ENCODE data around the gene PCF11.

PCF11 gene

DNA sequence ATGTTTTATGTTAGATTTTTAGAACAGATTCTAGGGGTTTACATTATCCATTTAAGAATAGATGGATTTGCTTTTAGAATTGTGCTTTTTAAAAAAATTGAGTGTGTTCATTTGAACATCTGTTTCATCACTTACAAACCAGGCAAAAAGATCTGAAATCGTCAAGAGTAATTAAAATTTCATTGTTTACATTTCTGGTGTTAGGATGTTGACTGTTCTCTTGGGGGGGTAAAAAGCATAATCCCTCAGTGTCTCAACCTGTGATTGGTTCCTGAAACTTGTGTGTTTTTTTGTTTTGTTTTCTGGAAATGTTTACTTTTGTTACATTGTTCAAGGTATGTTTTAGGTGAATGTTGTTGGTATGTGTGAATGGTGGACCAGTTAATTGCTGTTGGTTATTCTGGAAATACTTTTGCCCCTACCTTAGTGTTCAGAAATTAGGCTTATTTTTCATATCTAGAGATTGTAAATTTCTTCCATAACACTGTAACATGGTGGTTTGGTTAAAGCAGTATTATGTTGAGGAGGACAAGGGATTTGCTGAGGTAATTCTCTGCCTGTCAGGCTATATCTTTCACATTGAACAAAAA is 4.8 kb downstream of the PCF11 start:
- no peak for ATAC-seq
- Mint-ChIP-seq H3K36me3 (peaks cover 52% of the 10 kb centered on the region), H3K4me3 (peak overlapping the region; percentile 46), H3K4me1 (peaks cover 49% of the 10 kb centered on the region), H3K9me3 (no peaks in the 10 kb centered on the region), H3K27me3 (no peaks in the 10 kb centered on the region), H3K27ac (no peak overlapping the region)

DNA sequence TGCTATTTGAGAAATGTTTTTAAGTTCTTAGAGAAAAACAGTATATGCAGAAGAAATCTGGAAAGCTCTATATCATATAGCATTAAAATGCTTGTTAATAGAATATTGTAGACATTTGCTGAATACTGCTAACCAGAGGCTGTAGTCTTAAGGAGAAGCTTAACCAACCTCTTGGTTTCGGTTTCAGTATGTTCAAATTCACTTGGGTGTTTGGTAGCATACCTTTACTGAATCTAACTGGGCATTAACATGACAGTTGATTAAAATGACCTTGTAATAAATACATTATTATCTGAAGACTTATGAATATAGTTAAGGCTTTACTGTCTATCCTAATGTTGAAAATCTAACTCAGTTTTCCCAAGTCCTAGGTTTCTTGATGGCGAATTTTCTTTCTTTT is 5.4 kb downstream of the PCF11 start:
- peak; percentile 57 for ATAC-seq
- Mint-ChIP-seq H3K36me3 (peaks cover 49% of the 10 kb centered on the region), H3K4me3 (peak overlapping the region; percentile 51), H3K27me3 (no peaks in the 10 kb centered on the region), H3K4me1 (peaks cover 50% of the 10 kb centered on the region), H3K27ac (no peak overlapping the region), H3K9me3 (no peaks in the 10 kb centered on the region)

DNA sequence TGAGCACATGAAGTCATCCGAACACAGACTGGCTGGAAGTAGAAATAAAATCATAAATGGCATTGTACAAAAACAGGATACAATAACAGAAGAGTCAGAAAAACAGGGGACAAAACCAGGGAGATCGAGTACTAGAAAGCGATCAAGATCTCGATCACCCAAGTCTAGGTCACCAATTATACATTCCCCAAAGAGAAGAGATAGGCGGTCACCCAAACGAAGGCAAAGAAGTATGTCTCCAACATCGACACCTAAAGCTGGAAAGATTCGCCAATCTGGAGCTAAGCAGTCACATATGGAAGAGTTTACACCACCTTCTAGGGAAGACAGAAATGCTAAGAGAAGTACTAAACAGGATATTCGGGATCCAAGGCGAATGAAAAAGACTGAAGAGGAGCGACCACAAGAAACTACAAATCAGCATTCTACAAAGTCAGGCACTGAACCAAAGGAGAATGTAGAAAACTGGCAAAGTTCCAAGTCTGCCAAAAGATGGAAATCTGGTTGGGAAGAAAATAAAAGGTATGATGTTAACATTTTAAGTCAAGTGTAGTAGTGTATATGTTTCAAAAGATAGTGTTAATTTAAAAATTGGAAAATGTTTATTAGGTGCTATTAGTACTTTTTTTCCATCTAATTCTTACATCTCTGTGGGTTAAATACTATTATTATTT is 9.4 kb downstream of the PCF11 start:
- ATAC-seq = no peak
- Mint-ChIP-seq H3K4me1 (peaks cover 63% of the 10 kb centered on the region), H3K36me3 (peaks cover 58% of the 10 kb centered on the region), H3K27ac (no peak overlapping the region), H3K4me3 (no peak overlapping the region), H3K27me3 (no peaks in the 10 kb centered on the region), H3K9me3 (no peaks in the 10 kb centered on the region)

DNA sequence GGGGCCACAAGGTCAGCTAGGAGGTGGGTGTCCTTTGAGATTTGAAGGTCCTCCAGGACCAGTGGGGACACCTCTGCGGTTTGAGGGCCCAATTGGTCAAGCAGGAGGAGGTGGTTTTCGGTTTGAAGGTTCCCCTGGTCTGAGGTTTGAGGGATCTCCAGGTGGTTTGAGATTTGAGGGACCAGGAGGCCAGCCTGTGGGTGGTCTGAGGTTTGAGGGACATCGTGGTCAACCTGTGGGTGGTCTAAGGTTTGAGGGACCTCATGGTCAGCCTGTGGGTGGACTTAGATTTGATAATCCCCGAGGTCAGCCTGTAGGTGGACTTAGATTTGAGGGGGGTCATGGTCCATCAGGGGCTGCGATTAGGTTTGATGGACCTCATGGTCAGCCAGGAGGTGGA is 11.8 kb downstream of the PCF11 start:
- ATAC-seq = no peak
- peaks cover 66% of the 10 kb centered on the region for H3K36me3 Mint-ChIP-seq
- peak overlapping the region; percentile 21 for H3K4me3 Mint-ChIP-seq
- H3K4me1 Mint-ChIP-seq = peaks cover 70% of the 10 kb centered on the region
- no peaks in the 10 kb centered on the region for H3K27me3 Mint-ChIP-seq
- no peak overlapping the region for H3K27ac Mint-ChIP-seq
- no peaks in the 10 kb centered on the region for H3K9me3 Mint-ChIP-seq

DNA sequence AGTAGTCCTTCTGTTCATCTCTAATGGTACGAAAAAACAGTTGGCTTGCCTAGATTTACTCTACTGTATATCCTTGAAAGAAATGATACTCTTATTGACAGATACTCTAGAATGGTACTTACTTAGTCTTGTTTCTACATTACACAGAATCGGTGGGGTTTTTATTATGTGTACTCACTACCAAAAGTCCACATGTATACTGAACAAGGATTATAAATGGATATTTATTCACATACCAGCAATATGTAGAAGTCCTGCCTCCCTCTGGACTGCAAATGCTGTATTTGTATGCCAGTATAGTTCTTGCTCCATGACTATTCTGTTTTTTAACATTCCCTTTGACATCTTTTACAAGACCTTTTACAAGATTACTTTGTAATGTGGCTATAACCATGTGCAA is 13.9 kb downstream of the PCF11 start:
- Mint-ChIP-seq H3K27me3 (no peaks in the 10 kb centered on the region), H3K4me1 (peaks cover 79% of the 10 kb centered on the region), H3K27ac (no peak overlapping the region), H3K9me3 (no peaks in the 10 kb centered on the region), H3K36me3 (peaks cover 63% of the 10 kb centered on the region), H3K4me3 (peak overlapping the region; percentile 58)
- no peak for ATAC-seq

DNA sequence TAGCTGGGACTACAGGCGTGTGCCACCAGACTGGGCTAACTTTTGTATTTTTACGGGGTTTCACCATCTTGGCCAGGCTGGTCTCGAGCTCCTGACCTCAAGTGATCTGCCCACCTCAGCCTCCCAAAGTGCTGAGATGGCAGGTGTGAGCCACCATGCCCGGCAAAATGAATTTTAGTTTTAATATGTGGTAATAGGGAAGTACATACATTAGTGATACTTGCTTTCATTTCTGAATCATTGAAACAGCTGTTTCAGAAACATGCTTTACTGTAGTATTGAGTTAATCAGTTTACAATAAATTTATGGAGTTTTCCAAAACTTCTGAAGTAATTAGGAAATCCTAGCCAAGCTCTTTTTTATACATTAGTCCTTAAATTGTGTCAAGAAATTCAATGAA is 15.6 kb downstream of the PCF11 start:
- Mint-ChIP-seq H3K9me3 (no peaks in the 10 kb centered on the region), H3K4me1 (peaks cover 74% of the 10 kb centered on the region), H3K27ac (no peak overlapping the region), H3K36me3 (peaks cover 60% of the 10 kb centered on the region), H3K27me3 (no peaks in the 10 kb centered on the region), H3K4me3 (peak overlapping the region; percentile 52)
- ATAC-seq = no peak

DNA sequence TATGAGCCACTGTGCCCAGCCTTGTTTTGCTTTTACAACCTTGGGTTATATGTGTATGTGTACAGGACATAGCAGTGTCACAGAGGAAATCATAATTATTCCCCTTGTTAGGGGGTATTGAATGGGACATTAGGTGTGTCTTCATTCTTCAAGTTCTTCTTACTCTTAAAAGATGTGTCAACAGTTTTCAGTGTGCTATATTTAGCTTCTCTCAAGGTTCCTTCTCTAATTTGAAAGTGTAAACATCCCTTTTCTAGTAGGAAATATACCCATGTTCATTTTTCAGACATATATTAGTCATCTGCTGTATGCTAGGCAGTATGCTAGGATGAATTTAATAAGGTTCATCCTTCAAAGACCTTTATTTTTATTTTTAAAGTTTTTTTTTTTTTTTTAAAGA is 17.1 kb downstream of the PCF11 start:
- ATAC-seq = peak; percentile 64
- Mint-ChIP-seq H3K27me3 (no peaks in the 10 kb centered on the region), H3K9me3 (no peaks in the 10 kb centered on the region), H3K4me3 (no peak overlapping the region), H3K27ac (no peak overlapping the region), H3K4me1 (peaks cover 67% of the 10 kb centered on the region), H3K36me3 (peaks cover 52% of the 10 kb centered on the region)

DNA sequence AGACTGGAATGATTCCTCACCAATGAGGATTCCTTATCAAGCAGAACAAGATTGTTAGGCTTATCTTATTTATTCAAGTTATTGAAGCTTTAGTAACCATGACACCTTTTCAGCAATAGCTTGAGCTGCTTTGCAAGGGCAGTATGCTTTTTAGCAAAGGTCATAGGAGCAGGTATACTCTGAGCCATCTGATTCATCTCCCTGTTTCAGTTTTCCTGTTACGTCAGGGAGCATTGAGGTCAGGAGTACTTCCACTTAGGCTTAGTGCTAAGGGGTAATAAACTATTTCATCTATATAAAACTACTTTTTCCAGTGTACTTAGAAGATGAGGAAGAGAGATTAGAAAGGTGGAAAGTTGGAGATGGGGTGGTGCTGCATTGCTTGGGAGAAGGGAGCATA is 18.9 kb downstream of the PCF11 start:
- H3K36me3 Mint-ChIP-seq = peaks cover 39% of the 10 kb centered on the region
- no peaks in the 10 kb centered on the region for H3K27me3 Mint-ChIP-seq
- no peak for ATAC-seq
- H3K4me3 Mint-ChIP-seq = no peak overlapping the region
- H3K9me3 Mint-ChIP-seq = no peaks in the 10 kb centered on the region
- peaks cover 57% of the 10 kb centered on the region for H3K4me1 Mint-ChIP-seq
- H3K27ac Mint-ChIP-seq = no peak overlapping the region

DNA sequence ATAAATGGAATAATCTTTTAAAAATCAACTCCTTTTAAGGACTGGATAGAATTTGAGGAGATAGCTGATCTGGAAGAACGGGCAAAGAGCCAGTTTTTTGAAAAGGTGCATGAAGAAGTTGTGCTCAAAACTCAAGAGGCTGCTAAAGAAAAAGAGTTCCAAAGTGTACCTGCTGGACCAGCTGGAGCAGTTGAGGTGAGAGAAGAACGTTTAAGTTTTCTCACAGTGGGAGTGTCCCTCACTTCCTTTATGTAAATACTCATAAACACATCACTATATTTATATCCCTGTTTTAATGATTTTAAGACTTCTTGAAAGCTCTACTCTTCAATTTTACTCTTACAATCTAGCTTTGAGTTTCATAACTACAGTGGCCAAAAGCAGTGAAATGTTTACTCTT is 24.9 kb downstream of the PCF11 start:
- Mint-ChIP-seq H3K4me1 (peaks cover 27% of the 10 kb centered on the region), H3K27ac (no peak overlapping the region), H3K9me3 (no peaks in the 10 kb centered on the region), H3K4me3 (no peak overlapping the region), H3K36me3 (peaks cover 40% of the 10 kb centered on the region), H3K27me3 (no peaks in the 10 kb centered on the region)
- ATAC-seq = no peak

DNA sequence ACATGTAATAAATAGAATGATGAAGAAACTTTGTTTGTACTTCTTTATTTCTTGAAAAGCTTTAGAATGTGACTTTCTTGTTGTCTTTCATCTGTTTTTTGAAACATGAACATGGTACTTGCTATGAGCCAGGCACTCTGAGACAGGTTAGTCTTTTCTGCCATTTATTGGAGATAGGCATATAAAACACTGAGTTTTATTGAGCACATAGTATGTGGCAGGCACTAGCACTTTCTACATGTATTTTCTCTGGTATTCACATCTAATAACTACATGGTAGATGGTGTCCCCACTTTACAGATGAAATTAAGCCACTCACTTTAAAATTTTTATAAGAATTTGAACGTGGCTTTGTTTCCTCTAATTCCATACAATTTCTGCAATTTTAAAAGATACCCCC is 28.8 kb downstream of the PCF11 start:
- H3K27me3 Mint-ChIP-seq = no peaks in the 10 kb centered on the region
- H3K27ac Mint-ChIP-seq = no peak overlapping the region
- H3K9me3 Mint-ChIP-seq = no peaks in the 10 kb centered on the region
- H3K4me1 Mint-ChIP-seq = peaks cover 16% of the 10 kb centered on the region
- ATAC-seq = no peak
- no peak overlapping the region for H3K4me3 Mint-ChIP-seq
- peaks cover 54% of the 10 kb centered on the region for H3K36me3 Mint-ChIP-seq

DNA sequence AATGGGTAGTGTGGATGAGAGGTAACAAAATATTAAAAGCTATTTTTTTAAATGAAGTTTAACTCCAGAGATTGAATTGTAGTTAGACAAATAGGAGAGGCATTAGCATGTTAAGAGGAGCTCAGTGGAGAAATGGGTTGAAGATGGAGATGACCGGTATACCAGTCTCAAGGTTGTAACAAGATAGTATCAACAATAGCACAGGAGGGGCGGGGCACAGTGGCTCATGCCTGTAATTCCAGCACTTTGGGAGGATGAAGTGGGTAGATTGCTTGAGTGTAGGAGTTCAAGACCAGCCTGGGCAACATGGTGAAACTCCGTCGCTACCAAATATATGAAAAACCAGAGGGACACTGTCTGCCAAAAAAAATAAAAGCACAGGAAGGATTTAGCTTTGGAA is 30.5 kb downstream of the PCF11 start:
- H3K4me1 Mint-ChIP-seq = peaks cover 14% of the 10 kb centered on the region
- no peak overlapping the region for H3K27ac Mint-ChIP-seq
- H3K27me3 Mint-ChIP-seq = no peaks in the 10 kb centered on the region
- no peak for ATAC-seq
- no peaks in the 10 kb centered on the region for H3K9me3 Mint-ChIP-seq
- no peak overlapping the region for H3K4me3 Mint-ChIP-seq
- peaks cover 50% of the 10 kb centered on the region for H3K36me3 Mint-ChIP-seq

DNA sequence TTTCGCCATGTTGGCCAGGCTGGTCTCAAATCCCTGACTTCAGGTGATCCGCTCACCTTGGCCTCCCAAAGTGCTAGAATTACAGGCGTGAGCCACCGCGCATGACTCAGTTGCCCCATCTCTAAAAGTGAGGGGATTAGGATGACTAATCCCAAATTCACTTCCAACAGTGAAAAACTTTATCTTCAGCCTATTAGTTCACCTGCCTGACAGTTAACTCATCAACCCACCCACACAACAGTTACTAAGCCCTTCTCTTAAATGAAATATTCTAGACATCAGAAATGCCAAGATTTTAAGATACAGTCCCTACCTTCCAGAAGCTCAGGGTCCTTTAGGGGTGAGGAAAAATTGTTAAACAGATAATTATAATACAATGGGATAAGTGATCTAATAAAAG is 34.6 kb downstream of the PCF11 start:
- Mint-ChIP-seq H3K4me1 (peaks cover 27% of the 10 kb centered on the region), H3K36me3 (peaks cover 33% of the 10 kb centered on the region), H3K27ac (no peak overlapping the region), H3K27me3 (no peaks in the 10 kb centered on the region), H3K4me3 (no peak overlapping the region), H3K9me3 (no peaks in the 10 kb centered on the region)
- no peak for ATAC-seq

DNA sequence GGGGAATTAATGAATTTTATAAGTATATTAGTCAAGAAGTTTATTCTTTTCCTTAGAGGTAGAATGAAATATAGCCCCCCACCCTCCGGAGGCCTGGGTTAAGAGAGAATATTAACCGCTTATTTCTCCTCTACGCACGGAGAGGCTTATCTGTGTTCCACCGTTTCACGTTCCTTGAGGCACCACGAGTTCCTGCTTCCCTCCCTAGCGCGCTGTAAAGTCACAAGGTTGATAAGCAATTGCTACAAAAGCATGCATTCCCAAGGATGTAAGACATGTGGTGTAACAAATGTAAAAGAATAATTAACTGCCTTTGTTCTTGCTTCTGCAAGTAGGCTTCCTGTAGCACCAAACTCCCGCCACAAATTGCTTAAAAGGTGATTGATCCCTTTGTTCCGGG is 35.1 kb downstream of the PCF11 start:
- ATAC-seq = no peak

DNA sequence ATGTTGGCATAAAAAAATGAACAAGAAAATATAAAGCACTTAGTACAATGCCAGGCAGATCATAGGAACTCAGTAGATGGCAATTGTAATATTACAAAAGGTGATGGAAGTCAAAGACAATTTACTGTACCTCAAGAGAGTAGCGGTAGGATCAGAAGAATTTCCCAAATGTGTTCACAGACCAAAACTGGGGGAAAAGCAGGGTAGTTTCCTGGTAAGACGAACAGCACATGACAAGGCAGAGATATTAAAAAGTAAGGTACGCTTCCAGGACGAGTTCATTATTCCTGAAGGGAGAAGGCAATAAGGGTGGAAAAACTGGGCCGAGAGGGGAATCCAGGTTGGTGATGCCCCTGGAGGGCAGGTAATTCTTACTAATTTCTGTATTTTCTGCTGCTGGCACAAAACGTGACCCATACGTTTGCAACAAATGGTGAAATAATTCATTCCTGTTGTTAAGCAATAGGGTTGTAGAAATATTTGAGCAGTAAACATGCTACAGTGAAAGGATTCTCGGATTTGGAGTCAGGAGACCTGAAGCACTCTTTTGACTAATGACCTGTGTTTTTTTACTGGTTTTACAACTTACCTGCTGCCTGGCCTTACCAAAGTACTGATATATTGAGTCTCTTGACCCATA is 35.8 kb downstream of the PCF11 start:
- Mint-ChIP-seq H3K4me3 (peak overlapping the region; percentile 95), H3K27ac (peak overlapping the region; percentile 90), H3K4me1 (peaks cover 35% of the 10 kb centered on the region), H3K27me3 (no peaks in the 10 kb centered on the region), H3K9me3 (no peaks in the 10 kb centered on the region), H3K36me3 (peaks cover 22% of the 10 kb centered on the region)
- no peak for ATAC-seq

More for the DNA sequence above, 35.1 kb downstream of the PCF11 start:
- Mint-ChIP-seq H3K4me3 (peak overlapping the region; percentile 95), H3K36me3 (peaks cover 28% of the 10 kb centered on the region), H3K9me3 (no peaks in the 10 kb centered on the region), H3K27me3 (no peaks in the 10 kb centered on the region), H3K27ac (peak overlapping the region; percentile 90), H3K4me1 (peaks cover 32% of the 10 kb centered on the region)

DNA sequence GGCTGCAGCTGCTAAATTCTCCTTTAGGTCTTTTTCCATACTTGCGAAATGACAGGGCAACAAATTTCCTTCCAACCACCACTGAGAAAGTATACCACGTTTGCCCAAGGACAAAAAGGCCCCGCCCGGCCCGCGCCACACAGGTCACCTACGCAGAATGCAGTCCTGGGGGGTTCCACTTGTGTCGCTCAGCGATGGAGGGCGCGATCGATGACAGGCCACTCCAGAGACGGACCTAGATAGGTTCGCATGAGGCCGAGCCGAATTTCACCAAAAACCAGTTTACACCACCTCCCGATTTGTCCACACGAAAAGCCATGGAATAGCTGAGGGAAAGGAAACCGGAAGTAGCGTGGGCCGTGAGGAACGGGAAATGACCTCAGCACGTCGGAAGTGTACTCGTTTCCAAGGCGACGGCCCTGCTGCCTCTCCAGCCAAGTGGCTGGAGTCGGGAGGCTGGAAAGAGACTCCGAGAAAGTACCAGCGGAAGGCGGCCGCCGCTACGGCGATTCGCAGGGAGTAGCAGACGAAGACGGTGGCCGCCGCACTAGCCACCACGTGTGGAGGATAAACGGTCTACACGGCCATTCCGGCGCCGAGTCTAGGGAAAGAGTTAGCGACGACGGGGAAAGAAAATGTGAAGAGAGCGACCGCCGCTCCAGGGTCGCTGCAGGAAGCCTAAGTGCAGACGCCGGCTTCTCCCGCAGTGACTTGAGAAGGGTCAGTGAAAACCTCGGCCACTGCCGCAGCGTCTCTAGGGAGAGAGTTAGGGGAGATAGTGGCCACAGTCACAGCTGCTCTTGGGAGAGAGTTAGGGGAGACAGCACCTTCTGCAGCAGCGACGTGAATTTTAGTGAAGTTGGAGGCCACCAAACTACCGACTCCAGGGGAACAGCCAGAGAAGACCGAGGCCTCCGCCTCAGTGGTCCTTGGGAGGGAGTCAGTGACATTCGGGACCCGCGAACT is 36.7 kb downstream of the PCF11 start, which contains the start of gene ANKRD42:
Gene ANKRD42 (plus strand): TSS at position 398 of the 966 bp plus-strand sequence. CDS start 959 bp downstream, outside the sequence.
- no peaks in the 10 kb centered on the region for H3K27me3 Mint-ChIP-seq
- ATAC-seq = peak; percentile 92
- peaks cover 35% of the 10 kb centered on the region for H3K4me1 Mint-ChIP-seq
- H3K36me3 Mint-ChIP-seq = peaks cover 22% of the 10 kb centered on the region
- peak within 1 kb of the TSS; percentile 90 for H3K27ac Mint-ChIP-seq
- H3K4me3 Mint-ChIP-seq = peak within 1 kb of the TSS; percentile 95
- H3K9me3 Mint-ChIP-seq = no peaks in the 10 kb centered on the region
